B cell (primary cell): ENCODE results near the gene GINS2. TPM values are rescaled to one million over a fixed set of nuclear protein-coding genes. Genes with fewer than 3 reads are reported as not detected.
A peak's percentile ranks its signal among the peaks of the same experiment; 100 is the strongest.

Experiments used
- ATAC-seq: fragments of 200-7000 bp; cut with Tn5 transposase; one replicate; pipeline ENCODE4 v1.10.0; 2021; ENCODE audit warnings: low read depth, mild to moderate bottlenecking, moderate number of reproducible peaks, moderate library complexity
- CTCF ChIA-PET: fragments of 350-600 bp; sonication (Branson Sonifier 250); formaldehyde crosslinking; loops from one replicate; lab custom pipeline; 2021; ENCODE audit warnings: antibody characterized with exemption, inconsistent platforms; lab: Charles Lee
- POLR2A ChIA-PET: fragments of 350-600 bp; sonication (Branson Sonifier 250); formaldehyde crosslinking; loops from one replicate; lab custom pipeline; 2021; ENCODE audit warnings: antibody characterized with exemption; lab: Charles Lee
- DNase-seq: peaks from one replicate; pipeline ENCODE4 v3.0.0; 2013
- H2AFZ ChIP-seq: 2 replicates; pipeline ENCODE4 v1.6.1; 2012; ENCODE audit warnings: mild to moderate bottlenecking, low read depth, low read length; ENCODE audit not compliant: insufficient read depth, poor library complexity, severe bottlenecking
- H3K27ac ChIP-seq, 2 donors: 1 replicate in 1 of 2; 2 replicates in 1 of 2; pipeline ENCODE4 v1.5.1; 2012 to 2013; ENCODE audit warnings: low read length in 2 of 2, mild to moderate bottlenecking in 2 of 2, moderate library complexity in 1 of 2
- H3K27me3 ChIP-seq, 4 experiments: fragments of 200-600 bp in 1 of 4; sonication (generic) in 1 of 4; replicated peaks in 1 of 4; 1 replicate in 2 of 4; 2 replicates in 2 of 4; pipeline versions ENCODE4 v1.6.1 to v1.7.0; 2013 to 2016; ENCODE audit warnings: low read length in 3 of 4, mild to moderate bottlenecking in 2 of 4, mixed read lengths in 1 of 4, moderate library complexity in 1 of 4; ENCODE audit not compliant: insufficient read depth in 4 of 4, control insufficient read depth in 3 of 4; ENCODE audit errors: control extremely low read depth in 1 of 4
- H3K36me3 ChIP-seq, 2 experiments: replicated peaks in 1 of 2; 1 replicate in 1 of 2; 2 replicates in 1 of 2; pipeline versions ENCODE4 v1.6.1 to v1.7.1; 2013; ENCODE audit warnings: low read length in 1 of 2; ENCODE audit not compliant: insufficient read depth in 2 of 2, control insufficient read depth in 1 of 2; ENCODE audit errors: control extremely low read depth in 1 of 2, extremely low read depth in 1 of 2
- H3K4me1 ChIP-seq, 2 donors: fragments of 200-600 bp in 1 of 2; sonication (generic) in 1 of 2; 1 replicate in 1 of 2; 2 replicates in 1 of 2; pipeline versions ENCODE4 v1.5.1 to v1.6.1; 2013 to 2017; ENCODE audit warnings: low read length in 2 of 2; ENCODE audit not compliant: control insufficient read depth in 2 of 2, insufficient read depth in 2 of 2
- H3K4me2 ChIP-seq: replicated peaks from 2 replicates; pipeline ENCODE3; 2012; ENCODE audit warnings: mild to moderate bottlenecking, low read depth, low read length; ENCODE audit not compliant: poor library complexity, severe bottlenecking
- H3K4me3 ChIP-seq, 5 experiments: fragments of 200-600 bp in 1 of 5; sonication (generic) in 1 of 5; 1 replicate in 3 of 5; 2 replicates in 2 of 5; pipeline versions ENCODE4 v1.5.1 to v1.7.0; 2011 to 2016; ENCODE audit warnings: low read length in 4 of 5, mild to moderate bottlenecking in 4 of 5, low read depth in 2 of 5, control low read depth in 1 of 5, moderate library complexity in 1 of 5; ENCODE audit not compliant: insufficient read depth in 1 of 5; ENCODE audit errors: control extremely low read depth in 1 of 5, extremely low read depth in 1 of 5
- H3K79me2 ChIP-seq: fragments of 200-600 bp; sonication (generic); one replicate; pipeline ENCODE4 v1.6.0; 2016; ENCODE audit warnings: low read length; ENCODE audit not compliant: control insufficient read depth, insufficient read depth
- H3K9ac ChIP-seq: fragments of 200-600 bp; sonication (generic); 2 replicates; pipeline ENCODE4 v1.6.1; 2017; ENCODE audit warnings: mild to moderate bottlenecking, low read length, moderate library complexity
- H3K9me3 ChIP-seq, 3 donors: one replicate each; pipeline versions ENCODE4 v1.6.1 to v1.7.1; 2013; ENCODE audit warnings: low read length in 2 of 3; ENCODE audit not compliant: control insufficient read depth in 2 of 3, insufficient read depth in 1 of 3; ENCODE audit errors: control extremely low read depth in 1 of 3
- H4K20me1 ChIP-seq: 2 replicates; pipeline ENCODE4 v1.6.0; 2012; ENCODE audit warnings: mild to moderate bottlenecking, low read length; ENCODE audit not compliant: insufficient read depth, control insufficient read depth, poor library complexity, severe bottlenecking
- H3K27ac Mint-ChIP-seq: one replicate; pipeline ENCODE4 v1.8.0; 2021; ENCODE audit warnings: mixed read lengths
- H3K27me3 Mint-ChIP-seq: one replicate; pipeline ENCODE4 v1.8.0; 2021; ENCODE audit warnings: mixed read lengths
- H3K4me1 Mint-ChIP-seq: one replicate; pipeline ENCODE4 v1.8.0; 2021; ENCODE audit warnings: mixed read lengths
- H3K4me3 Mint-ChIP-seq: one replicate; pipeline ENCODE4 v1.8.0; 2021; ENCODE audit warnings: mixed read lengths
- H3K9me3 Mint-ChIP-seq: one replicate; pipeline ENCODE4 v1.8.0; 2022; ENCODE audit warnings: mixed read lengths; ENCODE audit not compliant: insufficient read depth
- EZH2 ChIP-seq: IDR thresholded peaks from 2 replicates; pipeline ENCODE4 v1.6.1; 2012; ENCODE audit warnings: borderline replicate concordance, low read depth, mild to moderate bottlenecking, moderate library complexity, low read length; ENCODE audit not compliant: insufficient read depth, poor library complexity, severe bottlenecking
- WGBS: methylation state at CpG from one replicate; pipeline ENCODE4 v1.1.5; 2013; ENCODE audit warnings: missing lambda C conversion rate; ENCODE audit not compliant: insufficient coverage; 5-methylcytosine and 5-hydroxymethylcytosine counted together
- intact Hi-C: fragments of 100-400 bp; cut with micrococcal nuclease; formaldehyde crosslinking; loops from one replicate; pipeline ENCODE4 v1.10.0; 2022
- polyA plus RNA-seq: library from polyadenylated mRNA; depleted of rRNA; stranded (reverse); fragments of >200 nt; gene quantifications from 2 replicates; pipeline ENCODE4 v1.2.3, GENCODE V29; 2012
- total RNA-seq, 2 donors: library from RNA; stranded (reverse); fragments of 120-200 nt in 1 of 2; gene quantifications; 1 replicate in 1 of 2; 2 replicates in 1 of 2; pipeline versions ENCODE4 v1.2.3 to v1.2.4, GENCODE V29; 2013 to 2022
- TF ChIP-seq, protein P1 (sequence below): fragments of 200-600 bp; IDR thresholded peaks from one replicate; pipeline ENCODE4 v1.8.0; 2022; ENCODE audit warnings: antibody characterized with exemption, mild to moderate bottlenecking

The GINS2 gene
- total and polyA plus RNA-seq, 2 donors (not counting 1 experiment from before 2014, with no cell fraction given): 0.52 to 4.2 TPM

DNA sequence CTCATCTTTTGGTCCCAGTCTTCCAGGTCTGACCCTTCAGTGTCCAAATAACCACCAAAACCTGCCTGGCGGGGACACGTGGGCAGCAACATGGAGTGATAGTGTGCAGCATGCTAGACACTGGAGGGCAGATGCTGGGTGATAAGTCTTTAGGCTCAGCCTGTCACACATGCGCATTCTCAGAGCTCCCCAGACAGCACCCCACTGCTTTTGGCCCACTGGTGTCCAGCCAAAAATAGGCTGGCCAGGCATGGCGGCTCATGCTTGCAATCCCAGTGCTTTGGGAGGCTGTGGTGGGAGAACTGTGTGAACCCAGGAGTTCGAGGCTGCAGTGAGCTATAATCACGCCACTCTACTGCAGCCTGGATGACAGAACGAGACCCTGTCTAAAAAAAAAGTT, 12.3 kb downstream of the GINS2 start:
- H3K4me3 Mint-ChIP-seq: no peak overlapping the region

DNA sequence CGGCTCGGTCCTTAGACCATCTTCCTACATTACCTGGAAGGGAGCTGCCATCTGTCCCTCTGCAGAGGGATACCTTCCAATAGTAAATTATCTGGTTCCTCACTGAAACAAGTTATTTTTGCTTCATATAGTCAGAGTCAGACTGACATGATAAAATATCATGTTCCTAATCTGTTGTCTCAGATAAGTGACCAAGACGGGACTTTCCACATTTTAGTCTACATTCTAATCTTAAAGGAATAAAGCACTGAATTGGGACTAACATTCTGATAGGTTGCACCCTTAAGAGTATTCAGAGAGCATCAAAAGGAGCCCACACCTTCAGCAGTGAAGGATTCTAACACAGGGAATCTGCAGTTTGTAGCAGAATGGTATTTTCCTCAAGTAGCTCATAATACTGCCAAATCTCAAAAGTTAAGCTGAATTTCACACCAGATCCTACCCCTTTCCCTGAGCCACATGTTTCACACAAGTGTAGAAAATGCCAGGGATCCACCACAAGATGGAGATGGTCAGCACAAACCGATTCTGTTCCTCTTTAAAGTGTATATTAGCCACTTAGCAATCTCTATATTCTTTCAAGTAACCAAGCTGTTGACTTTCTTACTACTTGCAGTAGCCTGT, 13.4 kb downstream of the GINS2 start:
- ATAC-seq: no peak
- peaks cover 0 to 52% of the 10 kb centered on the region in 2 experiments for H3K36me3 ChIP-seq
- peaks cover under 1% of the 10 kb centered on the region for H4K20me1 ChIP-seq
- H3K27ac ChIP-seq: peak overlapping the region in 1 of 2 donors; percentile 15
- H2AFZ ChIP-seq: no peak overlapping the region
- no peaks in the 10 kb centered on the region for H3K79me2 ChIP-seq
- Mint-ChIP-seq H3K27me3 (no peaks in the 10 kb centered on the region), H3K4me3 (no peak overlapping the region), H3K4me1 (peaks cover 9% of the 10 kb centered on the region), H3K9me3 (no peaks in the 10 kb centered on the region), H3K27ac (peak overlapping the region; percentile 46)
- H3K4me2 ChIP-seq: no peak overlapping the region
- H3K9me3 ChIP-seq: no peaks in the 10 kb centered on the region
- ChIA-PET POLR2A (no interaction called here), CTCF (interaction anchor here (0.9 to 9.6 kb wide), 15 partner anchors 10 to 146 kb away, joined by 3 to 61 read pairs (median 4); no protein-coding TSS in a partner anchor)
- H3K4me1 ChIP-seq: peaks cover 5 to 7% of the 10 kb centered on the region in 2 donors
- intact Hi-C loops: loop anchor here (1.0 kb wide), 2 partner anchors 43 to 84 kb away; no protein-coding TSS in a partner anchor
- H3K4me3 ChIP-seq: no peak overlapping the region
- no peak for DNase-seq
- WGBS: 0% methylated on average over 1 of the region's 4 CpGs
- no peak for TF ChIP-seq EZH2
- TF ChIP-seq, protein P1, sequence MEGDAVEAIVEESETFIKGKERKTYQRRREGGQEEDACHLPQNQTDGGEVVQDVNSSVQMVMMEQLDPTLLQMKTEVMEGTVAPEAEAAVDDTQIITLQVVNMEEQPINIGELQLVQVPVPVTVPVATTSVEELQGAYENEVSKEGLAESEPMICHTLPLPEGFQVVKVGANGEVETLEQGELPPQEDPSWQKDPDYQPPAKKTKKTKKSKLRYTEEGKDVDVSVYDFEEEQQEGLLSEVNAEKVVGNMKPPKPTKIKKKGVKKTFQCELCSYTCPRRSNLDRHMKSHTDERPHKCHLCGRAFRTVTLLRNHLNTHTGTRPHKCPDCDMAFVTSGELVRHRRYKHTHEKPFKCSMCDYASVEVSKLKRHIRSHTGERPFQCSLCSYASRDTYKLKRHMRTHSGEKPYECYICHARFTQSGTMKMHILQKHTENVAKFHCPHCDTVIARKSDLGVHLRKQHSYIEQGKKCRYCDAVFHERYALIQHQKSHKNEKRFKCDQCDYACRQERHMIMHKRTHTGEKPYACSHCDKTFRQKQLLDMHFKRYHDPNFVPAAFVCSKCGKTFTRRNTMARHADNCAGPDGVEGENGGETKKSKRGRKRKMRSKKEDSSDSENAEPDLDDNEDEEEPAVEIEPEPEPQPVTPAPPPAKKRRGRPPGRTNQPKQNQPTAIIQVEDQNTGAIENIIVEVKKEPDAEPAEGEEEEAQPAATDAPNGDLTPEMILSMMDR: peak; percentile 27
- no peak overlapping the region for H3K9ac ChIP-seq
- H3K27me3 ChIP-seq: no peaks in the 10 kb centered on the region

More for the DNA sequence above, 12.3 kb downstream of the GINS2 start:
- Histone ChIP-seq H4K20me1 (no peaks in the 10 kb centered on the region), H3K27ac (no peak overlapping the region), H3K79me2 (no peaks in the 10 kb centered on the region), H3K4me3 (no peak overlapping the region), H3K9me3 (no peaks in the 10 kb centered on the region), H3K4me1 (peaks cover 11 to 14% of the 10 kb centered on the region in 2 donors), H2AFZ (no peak overlapping the region), H3K4me2 (no peak overlapping the region), H3K9ac (no peak overlapping the region), H3K27me3 (no peaks in the 10 kb centered on the region), H3K36me3 (peaks cover 0 to 45% of the 10 kb centered on the region in 2 experiments)
- Mint-ChIP-seq H3K4me1 (peaks cover 18% of the 10 kb centered on the region), H3K27ac (no peak overlapping the region), H3K9me3 (no peaks in the 10 kb centered on the region), H3K27me3 (no peaks in the 10 kb centered on the region)
- intact Hi-C loops: no loop called here
- ATAC-seq: no peak
- 95% methylated on average over 6 of the region's 7 CpGs for WGBS
- POLR2A ChIA-PET: no interaction called here
- DNase-seq: no peak
- TF ChIP-seq, protein P1: no peak
- TF ChIP-seq EZH2: no peak
- CTCF ChIA-PET: interaction anchor here (0.9 to 9.6 kb wide), 9 partner anchors 9 to 133 kb away, joined by 3 to 61 read pairs (median 4); no protein-coding TSS in a partner anchor
